Neutrophil (primary cell): Measurements from ENCODE around the gene TENT5C.

Experiments
- H3K27ac ChIP-seq: fragments of 200-600 bp; sonication (generic); 2 replicates; pipeline ENCODE4 v1.5.1; 2016; ENCODE audit warnings: mild to moderate bottlenecking, moderate library complexity
- H3K27me3 ChIP-seq: fragments of 200-600 bp; sonication (generic); 2 replicates; pipeline ENCODE4 v1.6.0; 2016; ENCODE audit warnings: mild to moderate bottlenecking
- H3K36me3 ChIP-seq: fragments of 200-600 bp; sonication (generic); 2 replicates; pipeline ENCODE4 v1.5.1; 2017
- H3K4me1 ChIP-seq, 2 experiments: fragments of 200-600 bp in 1 of 2; sonication (generic) in 1 of 2; 1 replicate in 1 of 2; 2 replicates in 1 of 2; pipeline versions ENCODE4 v1.5.1 to v1.6.1; 2013 to 2016; ENCODE audit warnings: low read depth in 1 of 2, low read length in 1 of 2, mild to moderate bottlenecking in 1 of 2, moderate library complexity in 1 of 2; ENCODE audit not compliant: control insufficient read depth in 1 of 2, insufficient read depth in 1 of 2
- H3K4me3 ChIP-seq, 2 experiments: fragments of 200-600 bp in 1 of 2; sonication (generic) in 1 of 2; 1 replicate in 1 of 2; 2 replicates in 1 of 2; pipeline ENCODE4 v1.5.1; 2013 to 2016; ENCODE audit warnings: low read depth in 1 of 2, low read length in 1 of 2, mild to moderate bottlenecking in 1 of 2, moderate library complexity in 1 of 2
- H3K9me3 ChIP-seq: fragments of 200-600 bp; sonication (generic); 2 replicates; pipeline ENCODE4 v1.5.1; 2016
- CTCF ChIP-seq: fragments of 200-600 bp; sonication (generic); IDR thresholded peaks from 2 replicates; pipeline ENCODE4 v1.5.1; 2016; ENCODE audit warnings: antibody characterized with exemption

Gene TENT5C

GRCh38 chr1:117615474-117615873 is 9.6 kb downstream of the TENT5C start:
- TF ChIP-seq CTCF = no peak
- Histone ChIP-seq H3K4me1 (peaks cover 36 to 37% of the 10 kb centered on the region in 2 experiments), H3K27me3 (no peaks in the 10 kb centered on the region), H3K27ac (no peak overlapping the region), H3K36me3 (no peaks in the 10 kb centered on the region), H3K4me3 (no peak overlapping the region), H3K9me3 (no peaks in the 10 kb centered on the region)

- H3K9me3 ChIP-seq = no peaks in the 10 kb centered on the region
- no peaks in the 10 kb centered on the region for H3K36me3 ChIP-seq
- no peak overlapping the region for H3K4me3 ChIP-seq
- no peaks in the 10 kb centered on the region for H3K27me3 ChIP-seq
- H3K4me1 ChIP-seq = peaks cover 36 to 37% of the 10 kb centered on the region in 2 experiments
- no peak for TF ChIP-seq CTCF
- H3K27ac ChIP-seq = no peak overlapping the region
Observed at GRCh38 chr1:117616356-117616755, 10.5 kb downstream of the TENT5C start.

GRCh38 chr1:117616967-117617366 is 11.1 kb downstream of the TENT5C start:
- no peak overlapping the region for H3K27ac ChIP-seq
- H3K4me1 ChIP-seq = peaks cover 36 to 37% of the 10 kb centered on the region in 2 experiments

GRCh38 chr1:117618450-117619122 is 12.7 kb downstream of the TENT5C start:
- TF ChIP-seq CTCF = no peak
- no peaks in the 10 kb centered on the region for H3K27me3 ChIP-seq
- no peaks in the 10 kb centered on the region for H3K9me3 ChIP-seq
- peaks cover 23% of the 10 kb centered on the region in 2 experiments for H3K4me1 ChIP-seq
- peaks cover 12% of the 10 kb centered on the region for H3K36me3 ChIP-seq
- no peak overlapping the region for H3K4me3 ChIP-seq
- H3K27ac ChIP-seq = no peak overlapping the region

More at GRCh38 chr1:117616967-117617366, 11.1 kb downstream of the TENT5C start:
- Histone ChIP-seq H3K36me3 (no peaks in the 10 kb centered on the region), H3K4me3 (no peak overlapping the region), H3K27me3 (no peaks in the 10 kb centered on the region), H3K9me3 (no peaks in the 10 kb centered on the region)
- no peak for TF ChIP-seq CTCF

- Histone ChIP-seq H3K9me3 (no peaks in the 10 kb centered on the region), H3K4me3 (no peak overlapping the region), H3K36me3 (peaks cover 16% of the 10 kb centered on the region), H3K4me1 (peaks cover 5 to 6% of the 10 kb centered on the region in 2 experiments), H3K27me3 (no peaks in the 10 kb centered on the region), H3K27ac (no peak overlapping the region)
- TF ChIP-seq CTCF = no peak
Observed at GRCh38 chr1:117620440-117620839, 14.6 kb downstream of the TENT5C start.
